ENCODE data around the gene USP44.

USP44 gene

DNA sequence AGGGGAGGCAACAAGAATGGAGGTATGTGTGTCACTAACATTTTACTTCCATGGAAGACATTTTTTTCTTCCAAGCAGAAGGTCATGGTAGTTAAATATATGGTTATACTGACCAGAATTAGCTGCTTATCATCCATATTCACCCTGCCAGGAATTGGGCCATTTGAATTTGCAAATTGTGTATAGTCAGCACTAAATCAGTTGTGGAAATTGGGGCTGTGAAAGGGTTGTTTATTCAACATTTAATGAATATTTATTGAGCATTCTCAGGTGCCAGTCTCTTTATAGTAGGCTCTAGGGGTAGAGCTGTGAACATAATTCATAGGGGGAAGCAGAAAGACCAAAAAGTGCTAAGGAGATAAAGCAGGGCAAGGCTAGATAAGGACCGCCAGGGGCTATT, 39.3 kb downstream of the USP44 start:
- TF ChIP-seq, protein P1, sequence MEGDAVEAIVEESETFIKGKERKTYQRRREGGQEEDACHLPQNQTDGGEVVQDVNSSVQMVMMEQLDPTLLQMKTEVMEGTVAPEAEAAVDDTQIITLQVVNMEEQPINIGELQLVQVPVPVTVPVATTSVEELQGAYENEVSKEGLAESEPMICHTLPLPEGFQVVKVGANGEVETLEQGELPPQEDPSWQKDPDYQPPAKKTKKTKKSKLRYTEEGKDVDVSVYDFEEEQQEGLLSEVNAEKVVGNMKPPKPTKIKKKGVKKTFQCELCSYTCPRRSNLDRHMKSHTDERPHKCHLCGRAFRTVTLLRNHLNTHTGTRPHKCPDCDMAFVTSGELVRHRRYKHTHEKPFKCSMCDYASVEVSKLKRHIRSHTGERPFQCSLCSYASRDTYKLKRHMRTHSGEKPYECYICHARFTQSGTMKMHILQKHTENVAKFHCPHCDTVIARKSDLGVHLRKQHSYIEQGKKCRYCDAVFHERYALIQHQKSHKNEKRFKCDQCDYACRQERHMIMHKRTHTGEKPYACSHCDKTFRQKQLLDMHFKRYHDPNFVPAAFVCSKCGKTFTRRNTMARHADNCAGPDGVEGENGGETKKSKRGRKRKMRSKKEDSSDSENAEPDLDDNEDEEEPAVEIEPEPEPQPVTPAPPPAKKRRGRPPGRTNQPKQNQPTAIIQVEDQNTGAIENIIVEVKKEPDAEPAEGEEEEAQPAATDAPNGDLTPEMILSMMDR (IDR thresholded peaks at IDR 0.05; ENCODE audit: control insufficient read depth, extremely low read depth, insufficient read depth): no peak
- DNase-seq (ENCODE audit: low read depth): no peak
- H3K4me3 ChIP-seq (ENCODE audit: low read depth, low read length): no peak overlapping the region

DNA sequence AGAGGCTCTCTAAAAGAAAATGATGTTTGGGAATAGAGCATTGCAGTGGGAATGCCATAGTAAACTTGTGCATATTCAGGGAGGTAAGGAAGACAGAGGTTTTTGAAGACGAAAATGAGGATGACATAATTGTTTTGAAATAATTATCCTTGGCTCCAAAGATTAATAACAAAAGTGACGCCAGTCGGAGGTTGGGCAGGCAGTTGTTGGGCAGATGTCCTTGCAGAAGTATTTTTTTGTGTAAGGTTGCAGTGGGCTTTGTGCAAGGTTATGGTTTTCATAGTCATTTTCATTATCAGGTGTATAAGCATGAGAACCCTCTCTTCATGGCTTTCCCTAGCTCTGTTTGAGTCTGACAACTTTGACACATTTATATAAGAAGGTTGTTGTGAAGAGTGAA, 42.0 kb downstream of the USP44 start:
- TF ChIP-seq, protein P1 (IDR thresholded peaks at IDR 0.05; ENCODE audit: control insufficient read depth, extremely low read depth, insufficient read depth): no peak
- H3K4me3 ChIP-seq (ENCODE audit: low read depth, low read length): no peak overlapping the region
- DNase-seq (ENCODE audit: low read depth): no peak

DNA sequence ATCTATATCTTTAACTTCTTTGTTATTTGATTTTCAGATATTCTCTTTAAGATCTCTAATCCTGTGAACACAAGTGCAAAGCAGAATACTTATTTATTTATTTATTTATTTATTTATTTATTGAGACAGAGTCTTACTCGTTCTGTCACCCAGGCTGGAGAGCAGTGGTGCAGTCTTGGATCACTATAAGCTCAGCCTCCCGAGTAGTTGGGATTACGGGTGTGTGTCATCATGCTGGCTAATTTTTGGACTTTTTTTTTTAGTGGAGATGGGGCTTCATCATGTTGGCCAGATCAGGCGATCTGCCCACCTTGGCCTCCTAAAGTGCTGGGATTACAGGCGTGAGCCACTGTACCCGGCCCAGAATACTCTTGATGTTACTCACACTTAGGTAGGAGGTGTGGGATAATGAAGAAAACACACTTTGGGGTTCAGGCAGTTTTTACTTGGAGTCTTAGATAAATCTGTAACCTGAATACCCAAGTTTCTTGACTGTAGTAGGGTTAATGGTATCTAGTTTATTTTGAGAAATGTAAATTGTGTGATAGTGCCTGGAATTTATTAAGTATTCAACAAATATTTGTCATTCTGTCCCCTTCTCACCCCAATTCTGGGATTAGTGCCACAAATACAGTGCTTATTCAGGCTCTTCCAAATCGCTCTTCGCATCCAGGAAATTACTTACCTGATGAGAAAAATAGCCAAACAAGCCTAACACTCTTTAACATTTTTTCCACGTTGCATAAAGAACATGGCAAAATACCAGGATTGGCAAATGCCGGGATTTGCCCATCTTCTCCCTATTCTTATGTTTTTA, 44.4 kb downstream of the USP44 start:
- H3K4me3 ChIP-seq (ENCODE audit: low read depth, low read length): no peak overlapping the region
- TF ChIP-seq, protein P1 (IDR thresholded peaks at IDR 0.05; ENCODE audit: control insufficient read depth, extremely low read depth, insufficient read depth): no peak
- DNase-seq (ENCODE audit: low read depth): peak; percentile 36

DNA sequence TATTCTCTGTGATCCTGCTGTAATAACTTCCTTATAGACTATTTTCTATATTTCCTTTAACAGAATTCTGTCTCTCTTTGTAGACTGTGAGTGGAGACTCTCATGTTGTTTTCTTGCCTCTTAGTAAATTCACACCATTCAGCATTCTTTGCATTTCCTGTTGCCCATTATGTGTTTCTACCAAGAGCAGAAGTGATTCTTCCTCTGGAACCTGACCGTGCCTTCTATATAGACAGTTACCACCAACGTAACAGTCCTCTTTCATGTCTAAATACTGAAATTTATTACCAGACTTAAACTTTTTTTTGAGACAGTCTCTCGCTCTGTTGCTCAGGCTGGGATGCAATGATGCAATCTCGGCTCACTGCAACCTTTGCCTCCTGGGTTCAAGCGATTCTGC, 46.2 kb downstream of the USP44 start:
- TF ChIP-seq, protein P1 (IDR thresholded peaks at IDR 0.05; ENCODE audit: control insufficient read depth, extremely low read depth, insufficient read depth): no peak
- DNase-seq (ENCODE audit: low read depth): no peak
- H3K4me3 ChIP-seq (ENCODE audit: low read depth, low read length): no peak overlapping the region

DNA sequence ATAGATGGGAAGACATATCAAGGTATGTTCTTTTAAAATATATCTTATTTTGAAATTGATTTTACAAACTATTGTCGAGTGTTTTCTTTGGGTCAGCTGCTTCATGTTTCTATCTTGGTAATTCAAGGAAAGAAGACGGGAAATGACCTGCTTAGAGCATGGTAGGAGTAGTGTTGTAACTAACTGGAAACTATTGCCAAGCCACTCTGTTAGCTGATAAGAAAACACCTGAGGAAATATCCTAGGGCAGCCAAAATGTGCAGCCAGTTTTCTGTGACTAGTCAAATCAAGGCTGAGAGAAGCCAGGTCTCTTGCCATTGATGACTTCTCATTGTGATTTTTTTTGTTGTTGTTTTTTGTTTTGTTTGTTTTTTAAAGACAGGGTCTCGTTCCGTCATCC, 47.1 kb downstream of the USP44 start:
- TF ChIP-seq, protein P1 (IDR thresholded peaks at IDR 0.05; ENCODE audit: control insufficient read depth, extremely low read depth, insufficient read depth): no peak
- no peak overlapping the region for H3K4me3 ChIP-seq (ENCODE audit: low read depth, low read length)

DNA sequence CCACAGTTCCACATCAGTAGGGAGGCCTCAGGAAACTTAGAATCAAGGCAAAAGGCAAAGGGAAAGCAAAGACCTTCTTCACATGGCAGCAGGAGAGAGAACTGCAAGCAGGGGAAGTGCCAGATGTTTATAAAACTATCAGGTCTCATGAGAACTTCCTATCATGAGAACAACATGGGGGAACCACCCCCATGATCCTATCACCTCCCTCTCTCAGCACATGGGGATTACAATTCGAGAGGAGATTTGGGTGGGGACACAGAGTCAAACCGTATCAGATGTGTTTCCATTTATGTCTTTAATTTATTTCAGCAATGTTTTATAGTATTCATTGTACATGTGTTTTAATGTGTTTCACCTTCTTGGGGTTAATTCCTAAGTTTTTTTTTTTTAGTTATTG, 51.5 kb downstream of the USP44 start:
- TF ChIP-seq, protein P1 (IDR thresholded peaks at IDR 0.05; ENCODE audit: control insufficient read depth, extremely low read depth, insufficient read depth): no peak
- DNase-seq (ENCODE audit: low read depth): no peak
- H3K4me3 ChIP-seq (ENCODE audit: low read depth, low read length): no peak overlapping the region

More for the DNA sequence above, 47.1 kb downstream of the USP44 start:
- DNase-seq (ENCODE audit: low read depth): no peak

DNA sequence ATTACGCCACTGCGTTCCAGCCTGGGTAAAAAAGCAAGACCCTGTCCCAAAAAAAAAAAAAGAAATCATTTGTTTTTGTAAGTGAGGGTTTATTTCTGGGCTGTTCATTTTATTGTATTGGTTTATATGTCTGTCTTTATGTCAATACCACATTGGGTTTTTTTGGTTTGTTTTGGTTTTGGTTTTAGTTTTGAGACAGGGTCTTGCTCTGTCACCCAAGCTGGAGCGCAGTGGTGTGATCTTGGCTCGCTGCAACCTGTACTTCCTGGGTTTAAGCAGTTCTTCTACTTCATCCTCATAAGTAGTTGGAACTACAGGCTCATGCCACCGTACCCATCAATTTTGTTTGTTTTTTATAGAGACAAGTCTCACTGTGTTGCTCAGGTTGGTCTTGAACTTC, 52.3 kb downstream of the USP44 start:
- DNase-seq (ENCODE audit: low read depth): no peak
- no peak overlapping the region for H3K4me3 ChIP-seq (ENCODE audit: low read depth, low read length)
- TF ChIP-seq, protein P1 (IDR thresholded peaks at IDR 0.05; ENCODE audit: control insufficient read depth, extremely low read depth, insufficient read depth): no peak
